DMS53 treated with DMSO at 0.1 percent for 48 hours (cell line): ENCODE measurements around the gene GPR183.
A peak's percentile ranks its signal among the peaks of the same experiment; 100 is the strongest.

Experiments used
- DNase-seq: peaks from one replicate; lab custom pipeline; 2025; ENCODE audit not compliant: unreplicated experiment; lab: John Stamatoyannopoulos, UW

GPR183 gene

DNA sequence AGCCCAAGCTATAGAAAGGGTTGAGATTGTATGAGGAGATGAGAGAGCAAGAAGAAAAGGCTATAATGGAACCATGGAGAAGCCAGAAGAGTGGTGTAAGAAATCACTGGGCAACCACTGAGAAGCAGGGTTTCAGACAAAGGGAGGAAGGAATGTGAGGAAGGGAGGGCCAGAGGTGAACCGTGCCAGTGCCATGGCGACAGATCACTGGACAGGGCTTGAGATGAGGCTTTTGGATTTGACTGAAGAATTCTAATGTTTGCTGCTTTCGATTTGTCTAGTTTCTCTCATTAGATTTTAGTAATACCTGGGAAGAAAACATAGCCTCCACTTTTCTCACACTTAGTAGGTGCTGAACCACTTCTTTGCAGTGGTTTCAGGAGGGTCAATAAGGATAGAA is 6.3 kb upstream of the GPR183 start:
- DNase-seq = no peak

DNA sequence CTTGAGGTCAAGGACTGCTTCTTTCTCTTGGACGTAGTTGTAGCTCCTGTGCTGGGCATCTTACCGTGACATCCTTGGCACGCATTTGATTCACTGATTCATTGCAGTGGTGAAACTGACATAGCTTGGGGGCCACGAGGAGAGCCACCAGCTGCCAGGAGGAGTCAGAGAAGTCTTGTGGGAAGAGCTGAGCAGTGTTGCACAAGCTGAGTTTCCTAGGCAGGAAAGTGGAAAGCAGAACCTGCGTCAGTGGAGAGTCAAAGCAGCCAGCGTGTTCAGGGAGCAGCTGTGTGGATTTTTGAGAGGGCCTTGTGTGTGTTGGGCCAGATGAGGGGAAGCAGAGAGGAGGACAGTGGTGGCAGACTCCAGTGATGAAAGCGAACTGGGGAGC is 5.3 kb upstream of the GPR183 start:
- no peak for DNase-seq

DNA sequence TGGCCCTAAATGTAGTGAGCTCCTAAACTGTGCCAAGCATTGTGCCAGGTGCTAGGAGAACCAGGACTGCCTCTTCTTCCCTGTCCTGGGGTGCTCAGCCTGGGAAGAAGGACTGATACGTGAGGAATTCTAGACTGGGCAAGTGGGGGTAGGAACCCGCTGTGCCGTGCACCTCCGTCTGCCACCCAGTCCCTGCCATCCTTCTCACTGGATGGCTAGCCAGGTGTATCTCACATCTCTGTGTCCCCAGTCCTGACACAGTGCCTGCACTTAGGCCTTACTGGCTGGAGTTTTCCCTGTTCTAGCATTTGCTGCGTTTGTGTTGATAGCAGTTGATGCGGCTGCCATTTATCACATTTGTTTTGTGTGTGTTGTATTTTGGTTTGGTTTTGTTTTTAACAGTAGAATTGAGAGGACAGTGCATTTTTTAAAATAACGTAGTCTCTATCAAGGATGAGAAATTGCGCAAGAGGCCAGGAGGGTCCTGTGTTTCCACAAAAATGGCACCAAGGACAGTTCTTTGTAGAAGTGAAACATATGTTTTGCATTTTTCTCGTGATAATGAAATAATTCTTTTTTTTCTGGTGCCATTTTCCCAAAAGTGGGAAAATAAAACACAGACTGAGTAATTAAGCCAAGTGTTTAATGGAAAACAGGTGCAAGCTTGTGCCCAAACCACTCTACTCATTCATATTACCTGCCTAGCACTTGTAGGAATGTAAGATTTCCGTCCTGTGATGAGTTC is 4.7 kb upstream of the GPR183 start:
- DNase-seq = no peak

DNA sequence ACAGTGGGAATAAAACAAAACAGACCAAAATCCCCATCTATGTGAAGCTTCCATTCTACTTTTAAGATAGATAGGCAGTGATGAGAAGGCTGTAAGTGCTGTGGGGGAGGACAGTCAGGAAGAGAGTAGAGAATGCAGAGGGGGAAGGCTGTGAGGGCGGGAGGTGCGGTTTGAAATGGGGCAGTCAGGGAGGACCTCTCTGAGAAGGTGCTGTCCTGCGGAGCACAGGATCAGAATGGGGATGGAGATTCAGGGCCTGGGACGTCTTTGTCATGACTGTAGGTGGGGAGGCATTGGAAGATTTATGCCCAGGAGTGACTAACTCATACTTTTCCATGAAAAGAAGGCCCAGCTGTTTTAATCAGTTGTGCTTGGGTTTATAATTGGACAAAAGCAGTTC is 3.9 kb upstream of the GPR183 start:
- DNase-seq = no peak

DNA sequence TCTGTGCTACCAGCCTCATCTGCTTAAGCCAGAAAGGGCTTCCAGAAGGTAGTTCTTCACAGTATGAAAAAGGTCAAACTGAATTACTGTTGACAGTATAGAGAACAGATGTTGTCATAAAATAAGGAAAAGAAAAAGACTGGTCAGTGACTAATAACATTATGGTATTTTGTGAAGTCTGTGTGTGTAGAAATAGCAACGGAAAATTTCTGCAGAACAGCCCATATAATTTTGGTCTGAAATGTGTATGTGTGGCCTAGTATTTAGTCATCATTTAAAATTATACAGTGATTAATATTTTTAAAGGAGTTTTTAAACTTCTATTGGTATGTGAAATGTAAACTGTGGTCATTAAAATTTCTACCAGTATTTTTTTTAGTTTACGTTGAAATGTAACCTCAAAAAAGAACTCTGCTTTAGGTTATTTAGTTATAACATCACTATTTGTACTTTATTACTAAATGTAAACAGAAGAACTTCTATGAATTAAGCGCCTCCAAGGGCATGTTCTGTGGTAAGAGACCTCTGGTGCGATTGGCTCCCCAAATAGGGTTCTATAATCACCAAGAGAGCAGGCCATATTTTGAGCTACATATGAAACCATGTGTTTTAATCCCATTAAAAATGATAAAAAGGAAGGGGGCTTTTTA is 3.3 kb upstream of the GPR183 start:
- DNase-seq = no peak

DNA sequence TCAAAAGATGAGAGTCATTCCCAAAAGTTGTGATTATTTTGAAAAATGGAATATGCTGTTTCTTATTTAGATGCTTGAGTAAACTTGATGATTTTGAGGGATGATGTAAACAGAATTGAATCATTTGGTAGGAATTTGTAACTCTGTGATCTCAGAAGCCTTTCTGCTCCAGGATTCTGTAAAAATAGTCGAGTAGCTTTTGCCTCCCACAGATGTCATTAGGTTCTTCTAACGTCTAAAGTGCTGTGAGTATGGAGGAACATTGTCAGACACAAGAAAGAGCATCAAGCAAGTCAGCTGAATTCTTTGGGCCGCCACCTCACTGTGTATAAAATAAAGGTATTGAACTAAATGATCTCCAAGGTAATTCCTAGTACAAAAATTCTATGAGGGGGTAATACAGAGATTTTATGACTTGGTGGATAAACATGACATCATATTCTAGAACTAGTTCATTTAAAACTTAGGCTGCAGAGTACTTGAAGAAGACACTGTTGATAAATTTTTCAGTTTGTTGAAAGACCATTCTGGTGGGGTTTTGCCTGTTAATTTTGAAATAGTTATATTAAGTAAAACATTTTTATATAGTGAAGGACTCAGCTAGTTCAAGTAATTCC is 1.4 kb upstream of the GPR183 start:
- no peak for DNase-seq

DNA sequence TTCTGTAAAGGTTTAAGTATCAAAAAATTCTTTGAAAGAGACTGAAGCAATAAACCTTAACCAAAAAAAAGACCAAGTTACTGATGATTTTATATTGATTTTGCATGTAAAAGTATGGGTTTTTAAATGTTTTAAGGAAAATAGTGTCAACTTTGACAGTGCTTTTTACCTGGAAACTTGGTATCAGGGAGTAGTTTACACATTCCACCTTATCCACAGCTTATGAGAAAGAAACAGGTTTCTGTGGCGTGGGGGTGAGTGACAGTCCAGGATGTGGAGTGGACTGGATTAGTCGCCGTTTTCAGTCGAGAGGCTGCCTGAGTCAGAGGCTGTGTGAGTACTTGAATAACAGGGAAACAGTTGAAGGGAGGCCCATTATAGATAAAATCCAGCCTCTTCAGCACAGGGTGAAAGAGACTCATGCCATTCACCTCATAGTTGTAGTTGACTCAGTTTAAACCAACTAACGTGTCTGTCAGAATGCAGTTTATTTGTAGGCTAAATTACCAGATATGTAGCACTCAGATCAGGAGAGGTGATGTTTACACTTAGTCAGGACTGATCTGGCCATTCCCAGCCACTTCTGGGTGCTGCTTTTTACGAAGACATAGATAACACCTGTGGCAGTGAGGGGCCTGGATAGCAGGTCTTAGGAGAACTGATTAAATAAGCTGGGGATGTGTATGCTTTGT is 595 bp upstream of the GPR183 start:
- DNase-seq = peak; percentile 18

DNA sequence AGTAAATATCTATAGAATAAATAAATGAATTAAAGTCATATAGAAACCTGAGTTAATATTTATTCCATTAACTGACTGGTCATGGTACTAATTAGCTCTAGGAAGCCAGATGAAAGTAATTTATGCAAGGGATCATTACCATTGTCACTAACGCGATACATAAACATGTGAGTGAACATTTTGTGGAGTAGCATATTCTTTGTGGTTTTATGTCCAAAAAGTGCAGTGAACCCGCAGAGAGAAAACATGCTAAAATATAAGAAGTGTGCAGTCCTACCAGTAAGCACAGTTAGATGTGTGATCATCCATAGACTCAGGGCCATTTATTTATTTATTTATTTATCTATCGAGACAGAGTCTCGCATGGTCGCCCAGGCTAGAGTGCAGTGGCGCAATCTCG is 1.6 kb downstream of the GPR183 start:
- DNase-seq = no peak

DNA sequence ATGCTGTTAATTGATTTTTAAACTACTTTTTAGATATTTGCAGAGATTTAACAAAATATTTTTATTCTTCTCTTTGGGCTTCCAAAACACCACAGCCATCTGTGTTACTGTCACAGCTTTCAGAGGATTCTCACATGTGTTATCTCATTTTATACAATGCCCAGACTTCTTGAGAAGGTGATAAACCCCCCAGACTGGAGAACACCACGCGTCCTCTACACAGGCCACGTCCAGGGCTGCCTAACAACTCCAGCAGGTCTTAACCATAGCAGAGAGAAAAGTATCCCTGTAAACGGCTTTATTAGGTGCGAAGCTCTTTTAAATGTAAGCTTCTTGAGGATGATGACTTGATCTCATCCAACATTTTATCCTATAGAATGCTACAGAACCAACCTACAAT is 2.0 kb downstream of the GPR183 start:
- no peak for DNase-seq

DNA sequence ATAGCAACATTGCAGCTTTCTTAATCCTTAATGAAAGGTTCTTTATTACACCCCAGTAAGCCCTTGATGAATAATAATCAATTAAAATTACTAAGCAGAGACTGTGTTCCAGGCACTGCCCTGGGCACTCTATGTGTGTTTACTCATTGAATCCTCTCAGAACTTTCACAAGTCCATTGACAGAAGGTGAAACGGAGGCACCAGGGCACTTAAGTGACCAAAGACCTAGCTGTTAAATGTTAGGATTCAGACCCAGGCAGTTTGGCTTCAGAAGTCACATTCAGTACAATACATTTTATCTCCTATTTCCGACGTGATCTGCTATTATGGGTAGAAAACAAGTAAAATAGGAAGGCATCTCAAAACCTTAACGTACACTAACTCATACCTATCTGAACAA is 2.7 kb downstream of the GPR183 start:
- DNase-seq = no peak

DNA sequence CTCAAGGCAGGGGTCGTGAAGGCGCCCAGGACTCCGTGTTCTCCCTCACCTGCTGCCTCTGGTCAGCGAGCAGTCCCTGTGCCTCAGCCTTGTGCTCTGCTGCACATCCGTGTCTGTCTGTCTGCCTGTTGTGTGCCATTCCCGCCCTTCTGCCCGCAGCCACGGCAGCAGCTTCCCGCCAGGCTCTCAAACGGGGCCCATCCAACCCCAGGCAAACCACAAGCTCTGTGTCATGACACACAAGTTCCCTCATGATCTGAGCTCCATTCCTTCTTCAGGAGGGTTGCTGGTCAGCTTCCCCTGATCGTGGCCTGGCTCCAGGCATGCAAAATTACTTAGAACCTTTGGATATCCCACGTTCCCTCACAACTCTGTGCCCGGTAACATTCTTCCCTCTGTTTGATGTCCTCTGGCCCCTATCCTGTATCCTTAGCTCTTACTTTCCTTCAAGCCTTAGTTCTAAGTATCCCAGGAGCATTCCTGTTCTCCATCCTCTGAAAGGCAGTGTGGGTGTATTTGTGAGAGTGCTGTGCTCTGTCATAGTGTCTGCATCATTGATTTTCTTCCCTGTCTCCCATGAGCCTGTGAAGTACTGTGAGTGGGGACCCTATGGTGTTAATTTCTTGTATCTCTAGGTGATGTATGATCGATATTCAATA is 3.2 kb downstream of the GPR183 start:
- no peak for DNase-seq

DNA sequence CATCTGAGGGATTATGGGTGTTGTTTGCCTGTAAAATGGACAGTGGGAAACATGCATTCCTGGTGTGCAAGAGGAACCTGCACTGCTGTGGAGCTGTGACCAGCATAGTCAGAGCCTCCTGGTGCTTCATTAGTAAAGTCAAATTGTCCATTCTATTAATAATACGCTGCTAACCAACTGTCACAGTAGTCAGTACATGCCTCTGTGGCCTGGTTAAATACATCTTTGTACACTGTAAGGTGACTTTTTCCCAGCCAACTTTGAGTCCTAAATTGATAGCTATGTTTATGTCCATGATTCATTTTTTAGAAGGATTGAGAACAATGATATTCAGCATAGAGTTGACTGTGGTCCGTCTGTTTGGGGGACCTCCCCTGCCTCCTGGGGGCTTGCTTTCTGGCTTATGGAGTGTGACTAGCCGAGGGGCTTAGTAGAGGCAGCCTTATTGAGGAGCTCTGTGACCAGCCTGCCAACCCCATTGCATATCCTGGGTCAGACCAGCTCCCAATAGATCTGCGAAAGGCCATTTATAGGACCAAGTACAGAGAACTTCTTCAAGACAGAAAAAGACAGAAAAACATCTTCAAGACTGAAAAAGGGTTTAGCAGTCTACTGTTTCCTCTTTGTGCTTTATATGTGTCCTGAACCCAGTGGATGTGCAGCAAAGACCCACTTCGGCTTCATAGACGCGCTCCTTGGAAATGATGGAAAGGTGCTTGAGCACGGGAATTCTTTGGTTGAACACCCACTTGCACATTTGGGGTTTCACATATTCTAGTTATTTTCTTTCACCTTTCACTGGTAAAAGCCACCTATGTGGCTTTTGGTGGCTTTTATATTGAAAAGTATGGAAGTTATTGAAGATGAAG is 4.3 kb downstream of the GPR183 start:
- DNase-seq = no peak

DNA sequence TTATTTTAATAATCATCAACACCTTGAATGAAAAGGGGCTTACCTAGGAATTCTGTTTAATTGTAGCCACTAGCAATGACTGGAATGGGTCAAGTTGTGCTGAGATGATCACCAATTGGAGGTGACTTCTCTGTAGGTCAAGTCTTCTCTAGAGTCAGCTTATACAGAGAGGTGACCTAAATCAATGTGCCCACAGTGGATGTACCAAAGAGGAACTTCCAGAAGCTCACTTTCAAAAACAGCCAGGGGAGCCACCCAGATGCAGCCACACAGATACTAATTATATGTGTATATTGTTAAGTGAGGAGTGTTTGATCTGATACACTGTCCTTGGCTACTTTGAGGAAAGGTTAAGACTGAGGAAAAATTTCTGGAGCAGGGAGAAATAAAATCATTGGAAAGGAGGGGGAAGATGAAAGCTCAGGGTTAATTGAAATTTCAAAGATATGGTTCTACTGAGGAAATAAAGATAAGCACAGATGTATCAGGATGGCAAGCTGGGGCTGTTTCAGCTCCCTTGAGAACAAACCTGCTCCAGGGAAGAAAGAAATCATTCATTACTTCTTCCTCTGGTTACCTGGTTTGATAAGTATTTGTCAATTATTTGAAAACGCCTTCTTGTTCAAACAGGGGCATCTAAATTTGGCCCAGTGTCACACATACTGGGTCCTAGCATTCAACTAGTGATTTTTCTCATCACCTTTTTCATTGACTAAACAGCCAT is 5.1 kb downstream of the GPR183 start:
- no peak for DNase-seq

DNA sequence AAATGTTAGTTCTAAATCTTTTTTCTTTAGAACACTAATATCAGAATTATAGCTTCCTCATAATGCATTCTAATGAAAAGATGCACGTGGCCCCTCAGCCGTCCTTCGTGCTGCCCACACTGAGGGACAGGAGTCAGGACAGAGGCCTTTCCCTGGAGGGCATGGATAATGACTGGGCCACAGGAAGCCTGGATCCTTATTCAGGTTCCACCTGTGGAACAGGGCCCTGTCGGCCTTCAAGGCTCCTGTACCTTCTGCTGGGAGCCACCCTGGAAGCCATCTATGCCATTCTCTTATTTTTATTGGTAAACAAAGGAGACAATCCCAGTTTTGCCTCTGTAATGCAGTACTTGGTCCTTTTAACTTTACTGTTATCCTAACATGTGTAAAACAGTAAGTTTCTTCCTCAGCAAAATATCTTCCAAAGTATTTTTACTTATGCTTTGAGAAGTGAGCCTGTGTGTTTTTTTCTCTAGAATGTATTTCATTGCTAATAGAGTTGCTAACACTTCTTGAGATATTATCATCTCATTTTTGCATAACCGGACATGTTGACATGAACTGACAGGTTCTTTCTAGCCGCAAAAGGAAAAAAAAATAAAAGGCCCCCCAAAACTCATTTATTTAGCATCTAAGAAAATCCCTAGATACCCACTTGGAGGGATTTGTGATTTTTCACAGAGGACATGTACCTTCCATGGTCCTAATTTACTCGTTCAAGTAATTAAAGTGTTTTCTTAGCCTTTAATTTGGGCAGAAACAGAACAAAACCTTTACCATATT is 6.0 kb downstream of the GPR183 start:
- no peak for DNase-seq

DNA sequence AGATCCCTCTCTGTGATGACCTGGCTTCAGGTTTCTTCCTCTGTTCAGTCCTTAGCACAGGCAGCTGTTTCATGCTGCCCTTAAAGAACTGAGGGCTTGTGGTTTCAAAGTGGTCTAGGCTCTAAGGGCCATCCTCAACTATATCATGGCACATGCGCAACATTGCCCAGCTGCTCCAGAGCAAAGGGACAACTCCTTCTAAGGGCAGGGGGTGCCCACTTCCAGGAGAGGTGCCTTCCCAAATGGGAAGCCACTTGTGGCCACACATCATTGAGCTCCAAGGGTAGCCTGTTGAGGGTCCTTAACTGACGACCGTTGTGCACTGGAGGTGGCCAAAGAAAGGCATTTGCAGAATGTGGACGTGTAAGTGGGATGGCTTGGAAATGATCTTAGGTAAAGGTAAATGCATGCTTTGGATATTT is 7.3 kb downstream of the GPR183 start:
- DNase-seq = no peak

DNA sequence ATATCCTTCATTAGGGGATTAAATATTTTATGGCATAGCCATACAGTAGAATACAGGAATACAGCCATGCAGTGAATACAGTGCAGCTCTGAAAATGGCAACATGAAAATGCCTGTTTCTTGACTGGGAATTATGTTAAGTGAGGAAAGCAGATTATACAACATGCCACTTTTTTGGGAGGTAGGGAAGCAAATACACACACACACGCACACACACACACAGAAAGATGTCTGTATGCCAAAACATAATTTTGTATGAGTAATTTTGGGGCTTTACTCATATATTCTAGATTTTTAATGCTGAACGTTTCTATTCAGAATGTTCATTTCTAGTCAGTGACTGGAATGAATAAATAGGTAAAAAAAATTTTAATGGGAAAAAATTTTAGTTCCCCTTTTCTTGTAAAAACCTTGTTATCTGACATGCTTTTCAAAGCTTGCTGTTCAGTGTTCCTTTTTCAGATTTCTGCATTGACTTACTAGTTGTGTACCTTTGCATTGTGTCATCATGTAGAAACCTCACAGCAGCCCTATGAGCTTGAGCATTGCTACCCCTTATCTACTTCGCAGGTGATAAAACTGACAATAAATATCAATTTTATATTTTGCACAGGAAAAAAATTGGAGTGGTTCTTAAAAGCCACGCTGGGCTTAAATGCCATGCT is 7.8 kb downstream of the GPR183 start:
- DNase-seq = no peak

DNA sequence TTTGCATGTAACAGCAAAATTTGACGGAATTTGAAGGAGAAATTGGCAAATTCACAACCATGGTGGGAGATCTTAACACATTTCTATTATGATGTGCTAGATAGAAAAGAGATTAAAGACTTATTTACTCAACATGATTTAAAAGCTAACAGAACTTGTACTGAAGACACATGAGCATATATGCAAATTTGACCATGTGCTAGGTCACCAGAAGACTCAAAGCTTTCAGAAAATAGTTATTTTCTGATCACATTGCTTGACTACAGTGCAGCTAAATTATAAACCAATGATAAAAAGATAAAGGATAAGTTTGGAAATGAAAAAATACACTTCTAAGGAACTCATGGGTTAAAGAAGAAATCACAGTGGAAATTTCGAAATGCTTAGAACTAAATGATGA is 9.1 kb downstream of the GPR183 start:
- no peak for DNase-seq

DNA sequence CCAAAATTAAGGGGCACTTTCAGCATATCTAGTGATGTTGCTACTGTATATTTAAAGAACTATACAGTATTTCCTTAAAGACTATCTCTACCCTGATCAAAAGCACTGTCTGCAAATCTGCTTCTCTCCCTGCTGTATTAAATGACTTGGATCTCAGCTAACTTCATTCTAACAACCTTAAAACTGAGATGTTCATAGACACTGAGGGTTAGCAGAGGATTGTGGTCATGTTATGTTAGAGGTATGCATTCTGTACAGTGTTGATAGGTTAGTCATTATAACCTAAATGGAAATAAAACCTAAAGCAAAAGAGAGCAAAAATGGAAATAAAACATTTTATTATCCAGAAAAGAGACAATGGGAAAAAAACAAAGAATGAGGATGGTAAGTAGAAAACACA is 9.9 kb downstream of the GPR183 start:
- no peak for DNase-seq

DNA sequence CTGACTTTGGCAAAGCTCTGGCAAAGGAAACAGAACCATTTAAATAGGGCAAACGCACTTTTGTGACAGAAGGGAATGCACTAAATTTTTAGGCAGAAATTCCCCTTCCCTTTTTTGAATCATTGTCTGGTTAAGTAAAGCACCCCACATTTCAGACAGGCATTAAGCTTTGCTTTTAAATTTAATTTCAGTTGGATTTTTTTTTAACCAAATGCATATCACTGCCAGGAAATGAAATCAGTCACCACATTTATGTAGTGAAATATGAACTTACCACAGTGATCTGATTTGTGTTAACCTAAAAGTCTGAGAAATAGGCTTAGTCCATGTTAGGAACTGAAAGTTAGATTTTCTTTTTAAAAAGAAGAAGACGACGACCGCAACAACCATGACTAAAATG is 10.8 kb downstream of the GPR183 start:
- no peak for DNase-seq
